ENCODE results near the gene CEBPG.

CEBPG gene

GRCh38 chr19:33335446-33335845, 38.1 kb upstream of the CEBPG start:
- Histone ChIP-seq H3K9me2 (replicated peaks; ENCODE audit: low read depth, low read length) (no peaks in the 10 kb centered on the region), H3K36me3 (ENCODE audit: insufficient read depth, low read length) (no peaks in the 10 kb centered on the region), H2AFZ (ENCODE audit: low read length) (no peak overlapping the region), H3K27me3 (ENCODE audit: insufficient read depth, low read length, poor library complexity, severe bottlenecking) (no peaks in the 10 kb centered on the region), H4K20me1 (ENCODE audit: insufficient read depth, low read length, poor library complexity, severe bottlenecking) (no peaks in the 10 kb centered on the region), H3K9me3 (ENCODE audit: insufficient read depth, low read depth, low read length) (no peaks in the 10 kb centered on the region), H3F3A (ENCODE audit: low read depth) (no peaks in the 10 kb centered on the region), H3K9ac (ENCODE audit: low read depth, low read length, poor library complexity, severe bottlenecking) (no peak overlapping the region), H3K4me3 (ENCODE audit: low read length, poor library complexity, severe bottlenecking) (no peak overlapping the region), H3K79me2 (ENCODE audit: insufficient read depth, low read length) (no peaks in the 10 kb centered on the region), H3K4me1 (ENCODE audit: insufficient read depth, low read length, poor library complexity, severe bottlenecking) (no peaks in the 10 kb centered on the region), H3K4me2 (ENCODE audit: low read depth, low read length, poor library complexity, severe bottlenecking) (no peak overlapping the region)
- TF ChIP-seq CTCF (conservative IDR thresholded peaks at IDR 0.05; ENCODE audit: low read length) = no peak
- no peak for TF ChIP-seq EZH2phosphoT487 (IDR thresholded peaks at IDR 0.05; ENCODE audit: borderline replicate concordance)

GRCh38 chr19:33339016-33339984, 34.2 kb upstream of the CEBPG start:
- Histone ChIP-seq H3K4me3 (ENCODE audit: low read length, poor library complexity, severe bottlenecking) (no peak overlapping the region), H4K20me1 (ENCODE audit: insufficient read depth, low read length, poor library complexity, severe bottlenecking) (no peaks in the 10 kb centered on the region), H3K4me1 (ENCODE audit: insufficient read depth, low read length, poor library complexity, severe bottlenecking) (no peaks in the 10 kb centered on the region), H3K27me3 (ENCODE audit: insufficient read depth, low read length, poor library complexity, severe bottlenecking) (no peaks in the 10 kb centered on the region), H2AFZ (ENCODE audit: low read length) (no peak overlapping the region), H3F3A (ENCODE audit: low read depth) (no peaks in the 10 kb centered on the region), H3K9me3 (ENCODE audit: insufficient read depth, low read depth, low read length) (no peaks in the 10 kb centered on the region), H3K36me3 (ENCODE audit: insufficient read depth, low read length) (no peaks in the 10 kb centered on the region), H3K9me2 (replicated peaks; ENCODE audit: low read depth, low read length) (no peaks in the 10 kb centered on the region), H3K79me2 (ENCODE audit: insufficient read depth, low read length) (no peaks in the 10 kb centered on the region), H3K9ac (ENCODE audit: low read depth, low read length, poor library complexity, severe bottlenecking) (no peak overlapping the region), H3K4me2 (ENCODE audit: low read depth, low read length, poor library complexity, severe bottlenecking) (no peak overlapping the region)
- TF ChIP-seq EZH2phosphoT487 (IDR thresholded peaks at IDR 0.05; ENCODE audit: borderline replicate concordance) = no peak
- no peak for TF ChIP-seq CTCF (conservative IDR thresholded peaks at IDR 0.05; ENCODE audit: low read length)

GRCh38 chr19:33340991-33341390, 32.5 kb upstream of the CEBPG start:
- no peaks in the 10 kb centered on the region for H3K27me3 ChIP-seq (ENCODE audit: insufficient read depth, low read length, poor library complexity, severe bottlenecking)
- H3K9ac ChIP-seq (ENCODE audit: low read depth, low read length, poor library complexity, severe bottlenecking) = no peak overlapping the region

More at GRCh38 chr19:33340991-33341390, 32.5 kb upstream of the CEBPG start:
- no peaks in the 10 kb centered on the region for H3K36me3 ChIP-seq (ENCODE audit: insufficient read depth, low read length)
- no peak overlapping the region for H3K4me2 ChIP-seq (ENCODE audit: low read depth, low read length, poor library complexity, severe bottlenecking)
- TF ChIP-seq EZH2phosphoT487 (IDR thresholded peaks at IDR 0.05; ENCODE audit: borderline replicate concordance) = no peak
- no peak for TF ChIP-seq CTCF (conservative IDR thresholded peaks at IDR 0.05; ENCODE audit: low read length)
- H3K9me2 ChIP-seq (replicated peaks; ENCODE audit: low read depth, low read length) = no peaks in the 10 kb centered on the region
- H3K79me2 ChIP-seq (ENCODE audit: insufficient read depth, low read length) = no peaks in the 10 kb centered on the region
- no peaks in the 10 kb centered on the region for H3F3A ChIP-seq (ENCODE audit: low read depth)
- H3K4me3 ChIP-seq (ENCODE audit: low read length, poor library complexity, severe bottlenecking) = no peak overlapping the region
- no peak overlapping the region for H2AFZ ChIP-seq (ENCODE audit: low read length)
- H3K9me3 ChIP-seq (ENCODE audit: insufficient read depth, low read depth, low read length) = no peaks in the 10 kb centered on the region
- no peaks in the 10 kb centered on the region for H4K20me1 ChIP-seq (ENCODE audit: insufficient read depth, low read length, poor library complexity, severe bottlenecking)
- no peaks in the 10 kb centered on the region for H3K4me1 ChIP-seq (ENCODE audit: insufficient read depth, low read length, poor library complexity, severe bottlenecking)

Data from Loucy (cell line).